HCT116 (cell line): Measurements from ENCODE around the gene ARHGAP45. TPM values are rescaled to one million over a fixed set of nuclear protein-coding genes. Genes with fewer than 3 reads are reported as not detected.

ENCODE experiments used
- ATAC-seq: fragments of 200-7000 bp; cut with Tn5 transposase; 2 replicates; pipeline ENCODE4 v1.9.1; 2020; ENCODE audit warnings: mild to moderate bottlenecking, moderate library complexity
- BruUV-seq: library from RNA; stranded (reverse); fragments of 400-500 nt; replicated peaks from 2 replicates; lab custom pipeline; 2021; lab: Mats Ljungman, UMichigan
- CTCF ChIA-PET: fragments of 300-600 bp; sonication (Branson Sonifier 250); formaldehyde crosslinking; loops from one replicate; lab custom pipeline; 2021; ENCODE audit warnings: antibody characterized with exemption; lab: Charles Lee
- POLR2A ChIA-PET: fragments of 300-600, 350-600 bp; sonication (Branson Sonifier 250); formaldehyde crosslinking; loops from one replicate; lab custom pipeline; 2021; ENCODE audit warnings: antibody characterized with exemption; lab: Charles Lee
- RAD21 ChIA-PET, 2 experiments: fragments of 300-600 bp; sonication (Branson Sonifier 250); formaldehyde crosslinking; loops; one replicate each; lab custom pipeline; 2023; ENCODE audit warnings: low total read pairs in 2 of 2; ENCODE audit not compliant: uncharacterized antibody in 2 of 2, unreplicated experiment in 2 of 2, low non-redundant PET in 1 of 2; lab: Charles Lee
- DNase-seq: peaks from one replicate; pipeline ENCODE4 v3.0.0-alpha.2; 2010; ENCODE audit warnings: low read depth, low spot score
- H2AFZ ChIP-seq: fragments of 200-600 bp; shearing (Covaris generic), sonication (generic); 2 replicates; pipeline ENCODE4 v1.6.1; 2017; ENCODE audit warnings: low read depth, mixed run types, mixed read lengths, antibody characterized with exemption, low read length; ENCODE audit not compliant: poor library complexity, severe bottlenecking
- H3K27ac ChIP-seq: 2 replicates; pipeline ENCODE4 v1.5.1; 2012; ENCODE audit warnings: low read depth, low read length
- H3K27me3 ChIP-seq: fragments of 200-600 bp; sonication (generic); 2 replicates; pipeline ENCODE4 v1.6.1; 2016; ENCODE audit warnings: mixed run types, low read length, mixed read lengths; ENCODE audit not compliant: insufficient read depth
- H3K36me3 ChIP-seq, 2 experiments: fragments of 200-500 bp in 1 of 2; fragments of 200-600 bp in 1 of 2; sonication (Bioruptor generic) in 1 of 2; sonication (generic) in 1 of 2; 2 replicates each; pipeline versions ENCODE4 v1.5.1 to v1.6.1; 2014 to 2016; ENCODE audit warnings: low read length in 2 of 2, inconsistent platforms in 1 of 2, mixed read lengths in 1 of 2, mixed run types in 1 of 2; ENCODE audit not compliant: insufficient read depth in 2 of 2, control insufficient read depth in 1 of 2
- H3K4me1 ChIP-seq, 2 experiments: fragments of 200-600 bp in 1 of 2; sonication (generic) in 1 of 2; 2 replicates each; pipeline versions ENCODE4 v1.5.1 to v1.6.1; 2012 to 2017; ENCODE audit warnings: low read length in 2 of 2, inconsistent platforms in 1 of 2, mild to moderate bottlenecking in 1 of 2, mixed read lengths in 1 of 2, mixed run types in 1 of 2, moderate library complexity in 1 of 2; ENCODE audit not compliant: insufficient read depth in 2 of 2, control insufficient read depth in 1 of 2
- H3K4me2 ChIP-seq: fragments of 200-600 bp; sonication (generic); 2 replicates; pipeline ENCODE4 v1.6.1; 2017; ENCODE audit warnings: mixed run types, low read length, mixed read lengths
- H3K4me3 ChIP-seq, 2 experiments: fragments of 200-600 bp in 1 of 2; sonication (generic) in 1 of 2; replicated peaks in 1 of 2; 2 replicates each; pipeline ENCODE4 v1.5.1; 2011 to 2016; ENCODE audit warnings: low read length in 2 of 2, control low read depth in 1 of 2, low read depth in 1 of 2, mild to moderate bottlenecking in 1 of 2, mixed read lengths in 1 of 2, mixed run types in 1 of 2
- H3K79me2 ChIP-seq: fragments of 200-600 bp; sonication (generic); 2 replicates; pipeline ENCODE4 v1.6.1; 2017; ENCODE audit warnings: mild to moderate bottlenecking, mixed run types, low read length, moderate library complexity, mixed read lengths; ENCODE audit not compliant: insufficient read depth
- H3K9ac ChIP-seq: fragments of 200-600 bp; sonication (generic); 2 replicates; pipeline ENCODE4 v1.6.1; 2016; ENCODE audit warnings: low read length, mixed read lengths
- H3K9me2 ChIP-seq: fragments of 200-600 bp; sonication (generic), shearing (Covaris generic); 2 replicates; pipeline ENCODE4 v1.6.1; 2017; ENCODE audit warnings: mixed run types, mild to moderate bottlenecking, moderate library complexity; ENCODE audit not compliant: insufficient read depth
- H3K9me3 ChIP-seq, 2 experiments: fragments of 200-500 bp in 1 of 2; fragments of 200-600 bp in 1 of 2; sonication (Bioruptor generic) in 1 of 2; sonication (generic) in 1 of 2; 2 replicates each; pipeline ENCODE4 v1.6.1; 2014 to 2017; ENCODE audit warnings: low read length in 2 of 2, mixed read lengths in 2 of 2, inconsistent platforms in 1 of 2, low read depth in 1 of 2, mild to moderate bottlenecking in 1 of 2, mixed run types in 1 of 2, moderate library complexity in 1 of 2; ENCODE audit not compliant: control insufficient read depth in 1 of 2, insufficient read depth in 1 of 2
- H4K20me1 ChIP-seq: fragments of 200-600 bp; sonication (generic), shearing (Covaris generic); 2 replicates; pipeline ENCODE4 v1.6.1; 2017; ENCODE audit warnings: mixed run types, mild to moderate bottlenecking, moderate library complexity; ENCODE audit not compliant: insufficient read depth
- ATF3 ChIP-seq: IDR thresholded peaks from 2 replicates; pipeline ENCODE4 v1.6.1; 2012
- CEBPB ChIP-seq: IDR thresholded peaks from 2 replicates; pipeline ENCODE4 v1.6.1; 2012; ENCODE audit warnings: low read depth
- CTCF ChIP-seq, 3 experiments: fragments of 200-600 bp in 1 of 3; sonication (generic) in 1 of 3; IDR thresholded peaks in 2 of 3; conservative IDR thresholded peaks in 1 of 3; 2 replicates each; pipeline ENCODE4 v1.5.1; 2012 to 2017; ENCODE audit warnings: low read depth in 2 of 3, low read length in 2 of 3, antibody characterized with exemption in 1 of 3, borderline replicate concordance in 1 of 3, control low read depth in 1 of 3, mild to moderate bottlenecking in 1 of 3, mixed read lengths in 1 of 3, mixed run types in 1 of 3, moderate library complexity in 1 of 3; ENCODE audit not compliant: insufficient read depth in 1 of 3
- EGR1 ChIP-seq: IDR thresholded peaks from 2 replicates; pipeline ENCODE4 v1.6.1; 2012; ENCODE audit warnings: low read depth
- POLR2A ChIP-seq: IDR thresholded peaks from 2 replicates; pipeline ENCODE4 v1.7.0; 2011; ENCODE audit warnings: borderline replicate concordance; ENCODE audit not compliant: insufficient read depth, insufficient read length; ENCODE audit errors: extremely low read depth
- REST ChIP-seq: IDR thresholded peaks from 2 replicates; pipeline ENCODE4 v1.6.1; 2012; ENCODE audit warnings: low read depth
- TCF7L2 ChIP-seq: IDR thresholded peaks from 2 replicates; pipeline ENCODE4 v1.7.0; 2011; ENCODE audit warnings: borderline replicate concordance, inconsistent platforms; ENCODE audit not compliant: insufficient read depth, insufficient read length; ENCODE audit errors: extremely low read depth
- YY1 ChIP-seq: IDR thresholded peaks from 2 replicates; pipeline ENCODE4 v1.6.1; 2011; ENCODE audit warnings: low read length, low read depth, moderate library complexity, mild to moderate bottlenecking; ENCODE audit not compliant: insufficient replicate concordance; ENCODE audit errors: extremely low read depth
- ZBTB33 ChIP-seq: IDR thresholded peaks from 2 replicates; pipeline ENCODE4 v1.6.1; 2011; ENCODE audit warnings: mild to moderate bottlenecking, low read length, moderate library complexity; ENCODE audit not compliant: insufficient replicate concordance; ENCODE audit errors: extremely low read depth
- ZFX ChIP-seq: fragments of 450-650 bp; IDR thresholded peaks from 2 replicates; pipeline ENCODE4 v1.6.1; 2017
- intact Hi-C: fragments of 100-400 bp; cut with micrococcal nuclease; formaldehyde crosslinking; loops from 2 replicates; pipeline ENCODE4 v1.10.0; 2022
- total RNA-seq: library from RNA; stranded (reverse); gene quantifications from one replicate; pipeline ENCODE4 v1.2.1, GENCODE V29; 2021; ENCODE audit not compliant: unreplicated experiment

Gene ARHGAP45
- total RNA-seq, 1 experiment from 2014 or later, result 30.4 TPM

GRCh38 chr19:1052349-1052975 is 14.5 kb upstream of the ARHGAP45 start:
- TF ChIP-seq TCF7L2 (no peak), ATF3 (no peak), YY1 (no peak), CEBPB (no peak), ZFX (no peak), ZBTB33 (no peak), EGR1 (no peak), POLR2A (no peak), CTCF (IDR thresholded peaks at IDR 0.05 in 2 of 3, conservative IDR thresholded peaks at IDR 0.05 in 1 of 3; ENCODE audit: borderline replicate concordance in 1 of 3, insufficient read depth in 1 of 3, low read depth in 2 of 3, low read length in 2 of 3) (no peak), REST (no peak)
- H3K9me3 ChIP-seq, result no peaks in the 10 kb centered on the region
- H3K4me3 ChIP-seq, result no peak overlapping the region
- DNase-seq, result no peak
- ChIA-PET RAD21 (no interaction called here), CTCF (no interaction called here), POLR2A (no interaction called here)
- no peaks in the 10 kb centered on the region for H3K27me3 ChIP-seq
- no peaks in the 10 kb centered on the region for H4K20me1 ChIP-seq
- no peak overlapping the region for H2AFZ ChIP-seq
- H3K36me3 ChIP-seq, result peaks cover 2 to 4% of the 10 kb centered on the region in 2 experiments; a peak in 3 of 4 replicates
- no peaks in the 10 kb centered on the region for H3K79me2 ChIP-seq
- ATAC-seq, result no peak
- peaks cover 0 to 18% of the 10 kb centered on the region in 2 experiments; a peak in 3 of 4 replicates for H3K4me1 ChIP-seq
- BruUV-seq, result no TSS peak
- no peak overlapping the region; the same call in 1 of the 2 replicates for H3K27ac ChIP-seq
- H3K4me2 ChIP-seq, result no peak overlapping the region
- no peaks in the 10 kb centered on the region for H3K9me2 ChIP-seq
- H3K9ac ChIP-seq, result no peak overlapping the region
- intact Hi-C loops, result no loop called here
